Retinal pigment epithelial cell (primary cell): ENCODE data around the gene ASCC2.
"Not testable (repeated sequence)": the region's sequence is repeated elsewhere in the genome, so short reads cannot be mapped to it uniquely, and the experiment has no call there.

Source experiments
- DNase-seq: peaks from one replicate; pipeline ENCODE4 v3.0.0-alpha.2; 2010; ENCODE audit warnings: low read depth
- H3K4me3 ChIP-seq: 2 replicates; pipeline ENCODE4 v1.5.1; 2011; ENCODE audit warnings: mild to moderate bottlenecking, low read length, control low read depth, moderate library complexity
- TF ChIP-seq, protein P1 (sequence below): conservative IDR thresholded peaks from 2 replicates; pipeline ENCODE4 v1.5.1; 2011; ENCODE audit warnings: low read depth, low read length, control low read depth, inconsistent platforms

Gene ASCC2

GRCh38 chr22:29830585-29830984 lies 7.5 kb downstream of the ASCC2 start:
- no peak overlapping the region for H3K4me3 ChIP-seq
- DNase-seq = no peak
- TF ChIP-seq, protein P1, sequence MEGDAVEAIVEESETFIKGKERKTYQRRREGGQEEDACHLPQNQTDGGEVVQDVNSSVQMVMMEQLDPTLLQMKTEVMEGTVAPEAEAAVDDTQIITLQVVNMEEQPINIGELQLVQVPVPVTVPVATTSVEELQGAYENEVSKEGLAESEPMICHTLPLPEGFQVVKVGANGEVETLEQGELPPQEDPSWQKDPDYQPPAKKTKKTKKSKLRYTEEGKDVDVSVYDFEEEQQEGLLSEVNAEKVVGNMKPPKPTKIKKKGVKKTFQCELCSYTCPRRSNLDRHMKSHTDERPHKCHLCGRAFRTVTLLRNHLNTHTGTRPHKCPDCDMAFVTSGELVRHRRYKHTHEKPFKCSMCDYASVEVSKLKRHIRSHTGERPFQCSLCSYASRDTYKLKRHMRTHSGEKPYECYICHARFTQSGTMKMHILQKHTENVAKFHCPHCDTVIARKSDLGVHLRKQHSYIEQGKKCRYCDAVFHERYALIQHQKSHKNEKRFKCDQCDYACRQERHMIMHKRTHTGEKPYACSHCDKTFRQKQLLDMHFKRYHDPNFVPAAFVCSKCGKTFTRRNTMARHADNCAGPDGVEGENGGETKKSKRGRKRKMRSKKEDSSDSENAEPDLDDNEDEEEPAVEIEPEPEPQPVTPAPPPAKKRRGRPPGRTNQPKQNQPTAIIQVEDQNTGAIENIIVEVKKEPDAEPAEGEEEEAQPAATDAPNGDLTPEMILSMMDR = no peak

DNA sequence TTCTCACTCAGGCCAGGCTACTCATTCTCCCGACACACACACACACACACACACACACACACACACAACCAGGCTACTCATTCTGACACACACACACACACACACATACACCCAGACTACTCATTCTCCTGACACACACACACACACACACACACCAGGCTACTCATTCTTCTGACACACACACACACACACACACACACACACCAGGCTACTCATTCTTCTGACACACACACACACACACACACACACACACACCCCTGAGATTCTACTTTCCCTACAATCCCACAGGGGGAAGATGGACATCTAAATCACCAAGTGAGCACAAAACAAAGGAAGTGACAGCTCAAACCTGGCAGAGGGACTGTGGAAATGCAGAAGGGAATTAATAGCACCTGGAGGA lies 10.3 kb downstream of the ASCC2 start:
- not testable (repeated sequence) for H3K4me3 ChIP-seq, DNase-seq

DNA sequence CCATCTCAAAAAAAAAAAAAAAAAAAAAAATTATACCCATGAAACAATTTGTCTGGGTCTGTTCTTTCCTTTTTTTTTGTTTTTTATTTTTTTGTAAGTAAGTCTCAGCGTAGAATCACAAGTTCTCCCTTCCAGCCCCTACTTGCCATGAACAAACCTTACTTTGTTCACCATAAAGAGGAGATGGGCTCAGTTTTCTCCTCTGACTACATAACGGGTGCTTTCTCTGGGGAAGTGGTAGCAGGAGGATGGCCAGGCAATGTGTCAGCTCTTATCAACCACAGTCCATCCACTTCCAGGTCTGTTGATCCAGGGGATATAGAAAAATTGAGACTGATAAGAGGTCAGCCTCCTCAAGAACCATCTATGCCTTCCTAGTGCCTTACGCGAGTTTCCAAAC lies 11.0 kb downstream of the ASCC2 start:
- H3K4me3 ChIP-seq = no peak overlapping the region
- TF ChIP-seq, protein P1 = no peak
- no peak for DNase-seq

DNA sequence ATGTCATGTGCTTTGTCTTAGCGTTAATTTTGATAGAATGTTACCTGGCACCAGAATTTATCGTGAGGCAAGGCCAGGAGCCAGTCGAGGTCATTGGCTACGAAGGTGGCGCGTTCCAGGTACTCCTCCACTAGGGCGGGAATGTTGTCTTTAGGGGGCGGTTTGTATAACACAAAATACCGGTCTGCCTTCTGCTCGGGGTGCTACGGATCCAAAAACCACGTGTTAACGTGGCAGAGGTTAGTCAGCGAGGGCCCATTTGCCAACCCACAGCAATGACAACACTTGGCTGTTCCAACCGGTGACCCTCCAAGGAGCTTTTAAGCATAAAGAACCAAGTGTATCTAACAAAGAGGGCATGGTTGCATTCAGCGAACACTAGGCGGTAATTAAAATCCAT lies 12.5 kb downstream of the ASCC2 start:
- TF ChIP-seq, protein P1 = no peak
- no peak overlapping the region for H3K4me3 ChIP-seq
- DNase-seq = no peak

- TF ChIP-seq, protein P1 = no peak
- no peak for DNase-seq
- H3K4me3 ChIP-seq = no peak overlapping the region
Measured at GRCh38 chr22:29824677-29825076, 13.4 kb downstream of the ASCC2 start.

- no peak for DNase-seq
- no peak overlapping the region for H3K4me3 ChIP-seq
- TF ChIP-seq, protein P1 = no peak
Measured at GRCh38 chr22:29821291-29822016, 16.6 kb downstream of the ASCC2 start.

DNA sequence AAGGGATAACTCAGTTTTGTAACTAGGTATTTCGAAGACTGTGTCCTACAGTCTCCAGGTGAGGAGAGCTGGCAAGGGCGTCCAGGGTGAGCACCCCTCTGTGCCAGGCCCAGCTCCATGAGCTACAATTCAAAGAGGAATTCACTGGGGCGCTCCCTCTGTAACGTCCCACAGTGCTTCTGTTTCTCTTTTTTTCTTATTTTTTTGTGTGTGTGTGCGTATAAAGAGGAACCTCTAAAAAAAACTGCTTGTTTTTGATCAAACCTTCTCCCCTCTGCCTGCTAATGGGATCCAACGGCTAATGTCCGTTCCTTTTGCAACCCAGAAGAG lies 17.1 kb downstream of the ASCC2 start:
- H3K4me3 ChIP-seq = no peak overlapping the region
- TF ChIP-seq, protein P1 = no peak

More for the DNA sequence above, 17.1 kb downstream of the ASCC2 start:
- DNase-seq = no peak
